ENCODE data around the gene PRSS33. TPM values are rescaled to one million over a fixed set of nuclear protein-coding genes. Genes with fewer than 3 reads are reported as not detected.

The PRSS33 gene
- total and polyA plus RNA-seq, 9 of the 15 experiments (the other 6 are each of a cell fraction or from before 2014, with no cell fraction given): not detected

DNA sequence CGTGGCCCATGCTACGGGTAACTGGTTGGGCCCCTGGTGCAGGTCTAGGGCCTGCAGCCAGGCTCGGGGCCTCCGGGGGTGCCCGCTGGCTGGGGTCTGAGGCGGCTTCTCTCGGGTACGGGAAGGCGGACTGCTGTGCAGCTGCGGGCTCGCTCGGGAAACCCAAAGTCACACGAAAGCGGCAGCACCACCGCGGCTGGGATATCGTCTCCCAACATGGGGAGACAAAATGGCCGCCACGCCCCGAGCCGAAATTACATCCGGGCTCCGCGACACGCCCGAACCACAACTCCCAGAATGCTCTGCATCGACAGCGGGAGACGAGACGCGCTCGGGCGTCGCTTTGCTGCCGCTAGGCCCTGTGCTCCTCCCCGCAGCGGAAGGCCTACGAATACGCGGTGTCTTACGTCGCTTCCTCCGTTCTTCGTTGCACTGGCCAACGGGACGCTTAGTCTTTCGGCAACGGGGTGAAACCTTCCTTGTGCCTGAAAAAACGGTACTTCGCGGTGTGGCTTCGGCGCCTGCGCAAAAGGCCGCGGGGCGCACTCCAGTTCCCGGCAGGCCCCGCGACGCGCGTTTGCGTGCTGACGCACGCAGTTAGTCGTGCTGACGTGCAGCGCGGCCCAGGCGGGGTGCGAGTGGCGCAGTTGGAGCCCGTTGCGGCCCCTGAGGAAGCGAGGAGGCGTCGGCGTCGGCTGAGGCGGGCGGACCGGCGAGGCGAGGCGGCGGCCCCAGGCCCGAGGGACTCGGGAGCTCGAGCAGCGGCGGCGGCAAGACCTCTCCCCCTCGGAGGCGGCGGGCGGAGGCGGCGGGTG is 35.1 kb downstream of the PRSS33 start, which contains the start of gene SRRM2 (continued):
- TF ChIP-seq, protein P1, sequence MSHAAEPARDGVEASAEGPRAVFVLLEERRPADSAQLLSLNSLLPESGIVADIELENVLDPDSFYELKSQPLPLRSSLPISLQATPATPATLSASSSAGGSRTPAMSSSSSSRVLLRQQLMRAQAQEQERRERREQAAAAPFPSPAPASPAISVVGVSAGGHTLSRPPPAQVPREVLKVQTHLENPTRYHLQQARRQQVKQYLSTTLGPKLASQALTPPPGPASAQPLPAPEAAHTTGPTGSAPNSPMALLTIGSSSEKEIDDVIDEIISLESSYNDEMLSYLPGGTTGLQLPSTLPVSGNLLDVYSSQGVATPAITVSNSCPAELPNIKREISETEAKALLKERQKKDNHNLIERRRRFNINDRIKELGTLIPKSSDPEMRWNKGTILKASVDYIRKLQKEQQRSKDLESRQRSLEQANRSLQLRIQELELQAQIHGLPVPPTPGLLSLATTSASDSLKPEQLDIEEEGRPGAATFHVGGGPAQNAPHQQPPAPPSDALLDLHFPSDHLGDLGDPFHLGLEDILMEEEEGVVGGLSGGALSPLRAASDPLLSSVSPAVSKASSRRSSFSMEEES (CRISPR knock-in tag; IDR thresholded peaks at IDR 0.05): no peak
- TF ChIP-seq, protein P2, sequence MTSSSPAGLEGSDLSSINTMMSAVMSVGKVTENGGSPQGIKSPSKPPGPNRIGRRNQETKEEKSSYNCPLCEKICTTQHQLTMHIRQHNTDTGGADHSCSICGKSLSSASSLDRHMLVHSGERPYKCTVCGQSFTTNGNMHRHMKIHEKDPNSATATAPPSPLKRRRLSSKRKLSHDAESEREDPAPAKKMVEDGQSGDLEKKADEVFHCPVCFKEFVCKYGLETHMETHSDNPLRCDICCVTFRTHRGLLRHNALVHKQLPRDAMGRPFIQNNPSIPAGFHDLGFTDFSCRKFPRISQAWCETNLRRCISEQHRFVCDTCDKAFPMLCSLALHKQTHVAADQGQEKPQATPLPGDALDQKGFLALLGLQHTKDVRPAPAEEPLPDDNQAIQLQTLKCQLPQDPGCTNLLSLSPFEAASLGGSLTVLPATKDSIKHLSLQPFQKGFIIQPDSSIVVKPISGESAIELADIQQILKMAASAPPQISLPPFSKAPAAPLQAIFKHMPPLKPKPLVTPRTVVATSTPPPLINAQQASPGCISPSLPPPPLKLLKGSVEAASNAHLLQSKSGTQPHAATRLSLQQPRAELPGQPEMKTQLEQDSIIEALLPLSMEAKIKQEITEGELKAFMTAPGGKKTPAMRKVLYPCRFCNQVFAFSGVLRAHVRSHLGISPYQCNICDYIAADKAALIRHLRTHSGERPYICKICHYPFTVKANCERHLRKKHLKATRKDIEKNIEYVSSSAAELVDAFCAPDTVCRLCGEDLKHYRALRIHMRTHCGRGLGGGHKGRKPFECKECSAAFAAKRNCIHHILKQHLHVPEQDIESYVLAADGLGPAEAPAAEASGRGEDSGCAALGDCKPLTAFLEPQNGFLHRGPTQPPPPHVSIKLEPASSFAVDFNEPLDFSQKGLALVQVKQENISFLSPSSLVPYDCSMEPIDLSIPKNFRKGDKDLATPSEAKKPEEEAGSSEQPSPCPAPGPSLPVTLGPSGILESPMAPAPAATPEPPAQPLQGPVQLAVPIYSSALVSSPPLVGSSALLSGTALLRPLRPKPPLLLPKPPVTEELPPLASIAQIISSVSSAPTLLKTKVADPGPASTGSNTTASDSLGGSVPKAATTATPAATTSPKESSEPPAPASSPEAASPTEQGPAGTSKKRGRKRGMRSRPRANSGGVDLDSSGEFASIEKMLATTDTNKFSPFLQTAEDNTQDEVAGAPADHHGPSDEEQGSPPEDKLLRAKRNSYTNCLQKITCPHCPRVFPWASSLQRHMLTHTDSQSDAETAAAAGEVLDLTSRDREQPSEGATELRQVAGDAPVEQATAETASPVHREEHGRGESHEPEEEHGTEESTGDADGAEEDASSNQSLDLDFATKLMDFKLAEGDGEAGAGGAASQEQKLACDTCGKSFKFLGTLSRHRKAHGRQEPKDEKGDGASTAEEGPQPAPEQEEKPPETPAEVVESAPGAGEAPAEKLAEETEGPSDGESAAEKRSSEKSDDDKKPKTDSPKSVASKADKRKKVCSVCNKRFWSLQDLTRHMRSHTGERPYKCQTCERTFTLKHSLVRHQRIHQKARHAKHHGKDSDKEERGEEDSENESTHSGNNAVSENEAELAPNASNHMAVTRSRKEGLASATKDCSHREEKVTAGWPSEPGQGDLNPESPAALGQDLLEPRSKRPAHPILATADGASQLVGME (CRISPR knock-in tag; IDR thresholded peaks at IDR 0.05): no peak
- TF ChIP-seq ZNF316 (IDR thresholded peaks at IDR 0.05) (peak; percentile 73), NRF1 (conservative IDR thresholded peaks at IDR 0.05 in 1 of 2, IDR thresholded peaks at IDR 0.05 in 1 of 2) (peak; percentile 92 to 93), MCM7 (IDR thresholded peaks at IDR 0.05) (no peak), ZNF263 (CRISPR knock-in tag; IDR thresholded peaks at IDR 0.05; ENCODE audit: borderline replicate concordance) (peak; percentile 17; the same call in 1 of the 2 replicates), CXXC5 (CRISPR knock-in tag; IDR thresholded peaks at IDR 0.05) (peak; percentile 94), ZNF124 (CRISPR knock-in tag; IDR thresholded peaks at IDR 0.05) (no peak), KDM4B (IDR thresholded peaks at IDR 0.05; ENCODE audit: borderline replicate concordance in 2 of 2, low read depth in 1 of 2) (no peak; a peak in 1 of 4 replicates), RFX5 (IDR thresholded peaks at IDR 0.05; ENCODE audit: low read depth, low read length) (no peak), ARHGAP35 (IDR thresholded peaks at IDR 0.05; ENCODE audit: partially characterized antibody) (no peak), HMG20B (CRISPR knock-in tag; IDR thresholded peaks at IDR 0.05) (no peak)
- TF ChIP-seq, protein P3, sequence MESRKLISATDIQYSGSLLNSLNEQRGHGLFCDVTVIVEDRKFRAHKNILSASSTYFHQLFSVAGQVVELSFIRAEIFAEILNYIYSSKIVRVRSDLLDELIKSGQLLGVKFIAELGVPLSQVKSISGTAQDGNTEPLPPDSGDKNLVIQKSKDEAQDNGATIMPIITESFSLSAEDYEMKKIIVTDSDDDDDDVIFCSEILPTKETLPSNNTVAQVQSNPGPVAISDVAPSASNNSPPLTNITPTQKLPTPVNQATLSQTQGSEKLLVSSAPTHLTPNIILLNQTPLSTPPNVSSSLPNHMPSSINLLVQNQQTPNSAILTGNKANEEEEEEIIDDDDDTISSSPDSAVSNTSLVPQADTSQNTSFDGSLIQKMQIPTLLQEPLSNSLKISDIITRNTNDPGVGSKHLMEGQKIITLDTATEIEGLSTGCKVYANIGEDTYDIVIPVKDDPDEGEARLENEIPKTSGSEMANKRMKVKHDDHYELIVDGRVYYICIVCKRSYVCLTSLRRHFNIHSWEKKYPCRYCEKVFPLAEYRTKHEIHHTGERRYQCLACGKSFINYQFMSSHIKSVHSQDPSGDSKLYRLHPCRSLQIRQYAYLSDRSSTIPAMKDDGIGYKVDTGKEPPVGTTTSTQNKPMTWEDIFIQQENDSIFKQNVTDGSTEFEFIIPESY (CRISPR knock-in tag; IDR thresholded peaks at IDR 0.05): no peak; the same call in 1 of the 2 replicates
- TF ChIP-seq, protein P4, sequence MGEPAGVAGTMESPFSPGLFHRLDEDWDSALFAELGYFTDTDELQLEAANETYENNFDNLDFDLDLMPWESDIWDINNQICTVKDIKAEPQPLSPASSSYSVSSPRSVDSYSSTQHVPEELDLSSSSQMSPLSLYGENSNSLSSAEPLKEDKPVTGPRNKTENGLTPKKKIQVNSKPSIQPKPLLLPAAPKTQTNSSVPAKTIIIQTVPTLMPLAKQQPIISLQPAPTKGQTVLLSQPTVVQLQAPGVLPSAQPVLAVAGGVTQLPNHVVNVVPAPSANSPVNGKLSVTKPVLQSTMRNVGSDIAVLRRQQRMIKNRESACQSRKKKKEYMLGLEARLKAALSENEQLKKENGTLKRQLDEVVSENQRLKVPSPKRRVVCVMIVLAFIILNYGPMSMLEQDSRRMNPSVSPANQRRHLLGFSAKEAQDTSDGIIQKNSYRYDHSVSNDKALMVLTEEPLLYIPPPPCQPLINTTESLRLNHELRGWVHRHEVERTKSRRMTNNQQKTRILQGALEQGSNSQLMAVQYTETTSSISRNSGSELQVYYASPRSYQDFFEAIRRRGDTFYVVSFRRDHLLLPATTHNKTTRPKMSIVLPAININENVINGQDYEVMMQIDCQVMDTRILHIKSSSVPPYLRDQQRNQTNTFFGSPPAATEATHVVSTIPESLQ (CRISPR knock-in tag; IDR thresholded peaks at IDR 0.05): no peak

Data from K562 (cell line).